HepG2 (cell line): Measurements from ENCODE around the gene TMEM117. TPM values are rescaled to one million over a fixed set of nuclear protein-coding genes. Genes with fewer than 3 reads are reported as not detected.

Experiments used
- ATAC-seq: fragments of 200-7000 bp; cut with Tn5 transposase; 3 replicates; pipeline ENCODE4 v1.9.1; 2020; ENCODE audit warnings: mild to moderate bottlenecking, moderate library complexity
- BruUV-seq: library from RNA; stranded (reverse); fragments of 400-500 nt; replicated peaks from 2 replicates; lab custom pipeline; 2021; lab: Mats Ljungman, UMichigan
- CTCF ChIA-PET: fragments of 300-600 bp; formaldehyde crosslinking; extraction: SDS; loops from one replicate; lab custom pipeline; 2021; ENCODE audit warnings: low total read pairs, inconsistent platforms, low intra/inter-chr PET ratio; lab: Yijun Ruan, JAX
- POLR2A ChIA-PET: fragments of 350-600 bp; sonication (Branson Sonifier 250); formaldehyde crosslinking; loops from one replicate; lab custom pipeline; 2020; ENCODE audit warnings: antibody characterized with exemption, inconsistent platforms; lab: Yijun Ruan, JAX
- DNase-seq: peaks from one replicate; pipeline ENCODE4 v3.0.0-alpha.2; 2015; ENCODE audit warnings: low spot score
- FAIRE-seq: peaks from 3 replicates; lab custom pipeline; 2011; peaks lifted over from hg19 to GRCh38; lab: Jason Lieb, UNC
- H2AFZ ChIP-seq: one replicate; pipeline ENCODE4 v1.6.1; 2011; ENCODE audit warnings: low read length, inconsistent platforms
- H3K27ac ChIP-seq: fragments of 300-600 bp; 3 replicates; pipeline ENCODE4 v1.8.0; 2011; ENCODE audit warnings: mixed run types, mild to moderate bottlenecking, mixed read lengths, low read length, inconsistent platforms; ENCODE audit not compliant: insufficient read depth; ENCODE audit errors: extremely low read length
- H3K27me3 ChIP-seq, 2 experiments: fragments of 200-600 bp in 1 of 2; 2 replicates in 1 of 2; 3 replicates in 1 of 2; pipeline versions ENCODE4 v1.6.0 to v1.8.0; 2011; ENCODE audit warnings: low read length in 2 of 2, mild to moderate bottlenecking in 2 of 2, moderate library complexity in 2 of 2, inconsistent platforms in 1 of 2; ENCODE audit not compliant: insufficient read depth in 2 of 2, control insufficient read depth in 1 of 2
- H3K36me3 ChIP-seq, 2 experiments: fragments of 200-600 bp in 1 of 2; replicated peaks in 1 of 2; 2 replicates in 1 of 2; 3 replicates in 1 of 2; pipeline versions ENCODE4 v1.5.1 to v1.8.0; 2011; ENCODE audit warnings: low read length in 2 of 2, inconsistent platforms in 1 of 2; ENCODE audit not compliant: insufficient read depth in 2 of 2, control insufficient read depth in 1 of 2
- H3K4me1 ChIP-seq: 2 replicates; pipeline ENCODE4 v1.5.1; 2012; ENCODE audit warnings: low read length, inconsistent platforms; ENCODE audit not compliant: insufficient read depth
- H3K4me2 ChIP-seq: 2 replicates; pipeline ENCODE4 v1.6.0; 2011; ENCODE audit warnings: low read depth, low read length, inconsistent platforms
- H3K4me3 ChIP-seq, 3 experiments: fragments of 200-600 bp in 1 of 3; sonication (generic), shearing (Covaris generic) in 1 of 3; replicated peaks in 1 of 3; 2 replicates each; pipeline ENCODE4 v1.5.1; 2011 to 2016; ENCODE audit warnings: low read length in 3 of 3, inconsistent platforms in 2 of 3, low read depth in 2 of 3, mild to moderate bottlenecking in 2 of 3, control low read depth in 1 of 3, mixed read lengths in 1 of 3; ENCODE audit not compliant: insufficient read depth in 1 of 3
- H3K79me2 ChIP-seq: one replicate; pipeline ENCODE4 v1.6.1; 2011; ENCODE audit warnings: low read length, inconsistent platforms; ENCODE audit not compliant: insufficient read depth
- H3K9ac ChIP-seq: 2 replicates; pipeline ENCODE4 v1.6.0; 2011; ENCODE audit warnings: mild to moderate bottlenecking, low read depth, low read length, inconsistent platforms; ENCODE audit not compliant: insufficient read depth
- H3K9me3 ChIP-seq: 2 replicates; pipeline ENCODE4 v1.5.1; 2012; ENCODE audit warnings: mild to moderate bottlenecking, low read length
- H4K20me1 ChIP-seq: 2 replicates; pipeline ENCODE4 v1.6.0; 2011; ENCODE audit warnings: inconsistent platforms, mild to moderate bottlenecking, low read length, moderate library complexity; ENCODE audit not compliant: insufficient read depth
- FOXM1 ChIP-seq: sonication (generic); formaldehyde crosslinking; IDR thresholded peaks from 2 replicates; pipeline ENCODE4 v1.5.0; 2020; ENCODE audit warnings: missing genetic modification reagents
- FOXP4 ChIP-seq: sonication (generic); formaldehyde crosslinking; IDR thresholded peaks from 2 replicates; pipeline ENCODE4 v1.4.0; 2020; ENCODE audit warnings: missing genetic modification reagents
- HNRNPL ChIP-seq: fragments of 200-400 bp; formaldehyde crosslinking; IDR thresholded peaks from 2 replicates; pipeline ENCODE4 v1.6.1; 2017; ENCODE audit warnings: mild to moderate bottlenecking, low read depth, low read length
- ZBTB14 ChIP-seq: sonication (generic); formaldehyde crosslinking; IDR thresholded peaks from 2 replicates; pipeline ENCODE4 v1.4.0; 2020; ENCODE audit warnings: missing genetic modification reagents
- ZBTB39 ChIP-seq: sonication (generic); formaldehyde crosslinking; IDR thresholded peaks from 2 replicates; pipeline ENCODE4 v1.5.0; 2020; ENCODE audit warnings: missing genetic modification reagents
- ZNF547 ChIP-seq: sonication (generic); formaldehyde crosslinking; IDR thresholded peaks from 2 replicates; pipeline ENCODE4 v1.5.1; 2020; ENCODE audit warnings: mild to moderate bottlenecking, missing genetic modification reagents
- WGBS: methylation state at CpG from one replicate; pipeline ENCODE4 v1.1.6; 2017; ENCODE audit warnings: low lambda C conversion rate; 5-methylcytosine and 5-hydroxymethylcytosine counted together
- in situ Hi-C: cut with HindIII; loops from 2 replicates; pipeline ENCODE4 v1.10.0; 2017; ENCODE audit warnings: low pct_unique_long_range_greater_than_20kb; ENCODE audit not compliant: extremely low pct_ligation_motif_present
- intact Hi-C: fragments of 100-400 bp; cut with micrococcal nuclease; formaldehyde crosslinking; loops from one replicate; pipeline ENCODE4 v1.10.0; 2022; ENCODE audit not compliant: unreplicated experiment
- polyA plus RNA-seq, 8 experiments: library from polyadenylated mRNA; depleted of rRNA in 3 of 8; stranded (reverse) in 7 of 8; unstranded in 1 of 8; fragments of >200 nt; fragmentation: Illumina TruSeq in 4 of 8; extraction: Trizol in 4 of 8; gene quantifications; 2 replicates each; pipeline versions ENCODE4 v1.2.1 to v1.2.3, GENCODE V29; 2011 to 2016; ENCODE audit warnings: low read depth in 4 of 8, missing spikeins in 1 of 8, mixed read lengths in 1 of 8; ENCODE audit not compliant: insufficient read depth in 1 of 8
- total RNA-seq, 5 experiments: library from RNA; depleted of rRNA; stranded (reverse); fragments of >200 nt; fragmentation: Illumina TruSeq; extraction: Trizol; gene quantifications; 2 replicates each; pipeline ENCODE4 v1.2.3, GENCODE V29; 2016; ENCODE audit warnings: low read depth in 1 of 5
- TF ChIP-seq, protein P1 (sequence below): sonication (generic); formaldehyde crosslinking; IDR thresholded peaks from 2 replicates; pipeline ENCODE4 v1.8.0; 2022; ENCODE audit warnings: mild to moderate bottlenecking, missing genetic modification reagents; ENCODE audit not compliant: insufficient replicate concordance
- TF ChIP-seq, protein P2 (sequence below): IDR thresholded peaks from 2 replicates; pipeline ENCODE4 v1.4.0; 2020; ENCODE audit warnings: mild to moderate bottlenecking, missing genetic modification reagents

The TMEM117 gene
- total and polyA plus RNA-seq, 2 of the 13 experiments (the other 11 are each of a cell fraction or from before 2014, with no cell fraction given) = 2.8 to 8.5 TPM

DNA sequence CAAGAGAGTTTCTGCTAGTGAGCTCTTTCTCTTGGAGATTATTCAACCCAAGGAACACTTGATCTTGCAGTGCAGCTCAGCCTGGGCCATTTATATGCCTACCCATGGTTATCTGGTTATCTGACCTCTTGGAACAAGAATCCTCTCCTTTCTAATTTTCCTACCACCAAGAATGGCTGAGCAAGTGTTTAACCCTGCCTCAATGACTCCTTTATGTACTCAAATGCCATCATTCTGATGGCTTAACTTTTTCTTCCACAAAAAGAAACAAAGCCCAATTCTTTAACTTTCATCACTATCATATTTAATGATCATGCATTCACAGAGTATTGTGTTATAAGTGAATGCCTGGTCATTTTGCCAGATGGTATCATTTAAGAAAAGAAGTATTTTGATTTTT, 67.8 kb downstream of the TMEM117 start (continued):
- TF ChIP-seq, protein P1, sequence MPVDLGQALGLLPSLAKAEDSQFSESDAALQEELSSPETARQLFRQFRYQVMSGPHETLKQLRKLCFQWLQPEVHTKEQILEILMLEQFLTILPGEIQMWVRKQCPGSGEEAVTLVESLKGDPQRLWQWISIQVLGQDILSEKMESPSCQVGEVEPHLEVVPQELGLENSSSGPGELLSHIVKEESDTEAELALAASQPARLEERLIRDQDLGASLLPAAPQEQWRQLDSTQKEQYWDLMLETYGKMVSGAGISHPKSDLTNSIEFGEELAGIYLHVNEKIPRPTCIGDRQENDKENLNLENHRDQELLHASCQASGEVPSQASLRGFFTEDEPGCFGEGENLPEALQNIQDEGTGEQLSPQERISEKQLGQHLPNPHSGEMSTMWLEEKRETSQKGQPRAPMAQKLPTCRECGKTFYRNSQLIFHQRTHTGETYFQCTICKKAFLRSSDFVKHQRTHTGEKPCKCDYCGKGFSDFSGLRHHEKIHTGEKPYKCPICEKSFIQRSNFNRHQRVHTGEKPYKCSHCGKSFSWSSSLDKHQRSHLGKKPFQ (CRISPR knock-in tag) = no peak
- no peak for TF ChIP-seq ZNF547 (CRISPR knock-in tag)
- no peak for TF ChIP-seq ZBTB39 (CRISPR knock-in tag)

GRCh38 chr12:43912859-43913258, 77.0 kb downstream of the TMEM117 start:
- CTCF ChIA-PET = no interaction called here

More at GRCh38 chr12:43912859-43913258, 77.0 kb downstream of the TMEM117 start:
- intact Hi-C loops = no loop called here
- Histone ChIP-seq H3K79me2 (no peaks in the 10 kb centered on the region), H3K9me3 (no peaks in the 10 kb centered on the region), H2AFZ (no peak overlapping the region), H3K9ac (no peak overlapping the region), H3K27me3 (no peaks in the 10 kb centered on the region), H3K4me1 (no peaks in the 10 kb centered on the region), H3K4me3 (no peak overlapping the region), H3K27ac (no peak overlapping the region), H3K4me2 (no peak overlapping the region), H3K36me3 (no peaks in the 10 kb centered on the region), H4K20me1 (no peaks in the 10 kb centered on the region)
- in situ Hi-C loops = no loop called here
- 5% methylated on average over 1 of the region's 1 CpG for WGBS
- ATAC-seq (no peak), FAIRE-seq (no peak), DNase-seq (no peak)
- no TSS peak for BruUV-seq
- POLR2A ChIA-PET = no interaction called here
- TF ChIP-seq, protein P2, sequence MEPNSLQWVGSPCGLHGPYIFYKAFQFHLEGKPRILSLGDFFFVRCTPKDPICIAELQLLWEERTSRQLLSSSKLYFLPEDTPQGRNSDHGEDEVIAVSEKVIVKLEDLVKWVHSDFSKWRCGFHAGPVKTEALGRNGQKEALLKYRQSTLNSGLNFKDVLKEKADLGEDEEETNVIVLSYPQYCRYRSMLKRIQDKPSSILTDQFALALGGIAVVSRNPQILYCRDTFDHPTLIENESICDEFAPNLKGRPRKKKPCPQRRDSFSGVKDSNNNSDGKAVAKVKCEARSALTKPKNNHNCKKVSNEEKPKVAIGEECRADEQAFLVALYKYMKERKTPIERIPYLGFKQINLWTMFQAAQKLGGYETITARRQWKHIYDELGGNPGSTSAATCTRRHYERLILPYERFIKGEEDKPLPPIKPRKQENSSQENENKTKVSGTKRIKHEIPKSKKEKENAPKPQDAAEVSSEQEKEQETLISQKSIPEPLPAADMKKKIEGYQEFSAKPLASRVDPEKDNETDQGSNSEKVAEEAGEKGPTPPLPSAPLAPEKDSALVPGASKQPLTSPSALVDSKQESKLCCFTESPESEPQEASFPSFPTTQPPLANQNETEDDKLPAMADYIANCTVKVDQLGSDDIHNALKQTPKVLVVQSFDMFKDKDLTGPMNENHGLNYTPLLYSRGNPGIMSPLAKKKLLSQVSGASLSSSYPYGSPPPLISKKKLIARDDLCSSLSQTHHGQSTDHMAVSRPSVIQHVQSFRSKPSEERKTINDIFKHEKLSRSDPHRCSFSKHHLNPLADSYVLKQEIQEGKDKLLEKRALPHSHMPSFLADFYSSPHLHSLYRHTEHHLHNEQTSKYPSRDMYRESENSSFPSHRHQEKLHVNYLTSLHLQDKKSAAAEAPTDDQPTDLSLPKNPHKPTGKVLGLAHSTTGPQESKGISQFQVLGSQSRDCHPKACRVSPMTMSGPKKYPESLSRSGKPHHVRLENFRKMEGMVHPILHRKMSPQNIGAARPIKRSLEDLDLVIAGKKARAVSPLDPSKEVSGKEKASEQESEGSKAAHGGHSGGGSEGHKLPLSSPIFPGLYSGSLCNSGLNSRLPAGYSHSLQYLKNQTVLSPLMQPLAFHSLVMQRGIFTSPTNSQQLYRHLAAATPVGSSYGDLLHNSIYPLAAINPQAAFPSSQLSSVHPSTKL = no peak
- TF ChIP-seq FOXP4 (CRISPR knock-in tag) = no peak
- TF ChIP-seq HNRNPL = no peak
- TF ChIP-seq FOXM1 = no peak
- no peak for TF ChIP-seq ZBTB14 (CRISPR knock-in tag)
